Epithelial cell of proximal tubule (primary cell): ENCODE data around the gene SPIC. TPM values are rescaled to one million over a fixed set of nuclear protein-coding genes. Genes with fewer than 3 reads are reported as not detected.
A peak's percentile ranks its signal among the peaks of the same experiment; 100 is the strongest.

Experiments used
- DNase-seq: peaks from one replicate; pipeline ENCODE4 v3.0.0-alpha.2; 2011; ENCODE audit warnings: low read depth
- H3K4me3 ChIP-seq: 2 replicates; pipeline ENCODE4 v1.5.1; 2011; ENCODE audit warnings: low read depth, mild to moderate bottlenecking, low read length
- CTCF ChIP-seq: conservative IDR thresholded peaks from 2 replicates; pipeline ENCODE4 v1.5.1; 2012; ENCODE audit warnings: low read depth, mild to moderate bottlenecking, low read length
- total RNA-seq: library from RNA; depleted of rRNA; stranded (reverse); fragments of >200 nt; gene quantifications from 2 replicates; pipeline ENCODE4 v1.2.3, GENCODE V29; 2015

Gene SPIC
- total RNA-seq, 1 donor from 2014 or later: not detected

GRCh38 chr12:101485021-101485420 lies 9.9 kb downstream of the SPIC start:
- no peak for TF ChIP-seq CTCF
- DNase-seq: no peak
- H3K4me3 ChIP-seq: no peak overlapping the region

GRCh38 chr12:101488469-101488868 lies 13.3 kb downstream of the SPIC start:
- H3K4me3 ChIP-seq: no peak overlapping the region
- no peak for DNase-seq
- TF ChIP-seq CTCF: no peak

- peak; percentile 69 for TF ChIP-seq CTCF
- H3K4me3 ChIP-seq: no peak overlapping the region
- DNase-seq: peak; percentile 2
Observed at GRCh38 chr12:101490286-101490920, 15.3 kb downstream of the SPIC start.

GRCh38 chr12:101491329-101491728 lies 16.2 kb downstream of the SPIC start:
- no peak overlapping the region for H3K4me3 ChIP-seq
- TF ChIP-seq CTCF: no peak
- no peak for DNase-seq

- no peak overlapping the region for H3K4me3 ChIP-seq
- no peak for TF ChIP-seq CTCF
- no peak for DNase-seq
Observed at GRCh38 chr12:101493556-101493955, 18.4 kb downstream of the SPIC start.

- no peak overlapping the region for H3K4me3 ChIP-seq
- no peak for TF ChIP-seq CTCF
- no peak for DNase-seq
Observed at GRCh38 chr12:101498252-101498651, 23.1 kb downstream of the SPIC start.

GRCh38 chr12:101501410-101501995 lies 26.4 kb downstream of the SPIC start:
- no peak overlapping the region for H3K4me3 ChIP-seq
- TF ChIP-seq CTCF: no peak
- DNase-seq: no peak
